Heart left ventricle (tissue), 16 donors: Measurements from ENCODE around the gene HOGA1. TPM values are rescaled to one million over a fixed set of nuclear protein-coding genes. Genes with fewer than 3 reads are reported as not detected.
A peak's percentile ranks its signal among the peaks of the same experiment; 100 is the strongest.

Source experiments
- ATAC-seq, 4 donors: fragments of 200-7000 bp; cut with Tn5 transposase; one replicate each; pipeline ENCODE4 v1.9.1; 2020 to 2022; ENCODE audit warnings: moderate library complexity in 4 of 4, mild to moderate bottlenecking in 3 of 4, moderate number of reproducible peaks in 1 of 4
- DNase-seq, 5 donors: peaks; one replicate each; pipeline ENCODE4 v3.0.0-alpha.2; 2020
- H3K27ac ChIP-seq, 12 donors: fragments of 200-600 bp; sonication (generic) in 4 of 12; one replicate each; pipeline versions ENCODE4 v1.5.0 to v1.8.0; 2016 to 2022; ENCODE audit warnings: mild to moderate bottlenecking in 2 of 12
- H3K27me3 ChIP-seq, 9 donors: fragments of 200-600 bp; sonication (generic) in 2 of 9; one replicate each; pipeline versions ENCODE4 v1.5.1 to v1.8.0; 2016 to 2022; ENCODE audit warnings: mild to moderate bottlenecking in 3 of 9
- H3K36me3 ChIP-seq, 9 donors: fragments of 200-600 bp; sonication (generic) in 2 of 9; one replicate each; pipeline versions ENCODE4 v1.5.0 to v1.8.0; 2018 to 2022; ENCODE audit warnings: mild to moderate bottlenecking in 2 of 9
- H3K4me1 ChIP-seq, 12 donors: fragments of 200-600 bp; sonication (generic) in 4 of 12; one replicate each; pipeline versions ENCODE4 v1.5.0 to v1.8.0; 2016 to 2022; ENCODE audit warnings: mild to moderate bottlenecking in 3 of 12
- H3K4me3 ChIP-seq, 12 donors: fragments of 200-600 bp; sonication (generic) in 4 of 12; one replicate each; pipeline versions ENCODE4 v1.5.0 to v1.8.0; 2017 to 2022; ENCODE audit warnings: mild to moderate bottlenecking in 9 of 12, moderate library complexity in 4 of 12
- H3K9me3 ChIP-seq, 12 donors: fragments of 200-600 bp; sonication (generic) in 4 of 12; one replicate each; pipeline versions ENCODE4 v1.5.0 to v1.8.0; 2016 to 2022; ENCODE audit warnings: mild to moderate bottlenecking in 1 of 12
- POLR2A ChIP-seq, 2 donors: fragments of 450-650 bp; IDR thresholded peaks; one replicate each; pipeline ENCODE4 v1.6.1; 2017; ENCODE audit warnings: antibody characterized with exemption in 2 of 2, mild to moderate bottlenecking in 2 of 2, moderate library complexity in 2 of 2
- WGBS, 4 donors: extraction: QIAGEN DNeasy Blood & Tissue Kit in 2 of 4; methylation state at CpG; one replicate each; pipeline versions ENCODE4 v1.1.5 to v1.1.7; 2013 to 2018; 5-methylcytosine and 5-hydroxymethylcytosine counted together
- intact Hi-C, 10 donors: fragments of 100-400 bp; cut with DNase I; formaldehyde crosslinking; loops; one replicate each; pipeline versions ENCODE4 v1.11.1 to v1.14.2; 2022
- polyA plus RNA-seq, 2 donors: library from polyadenylated mRNA; stranded (reverse); fragments of 200-250 nt; gene quantifications; one replicate each; pipeline ENCODE4 v1.2.3, GENCODE V29; 2013
- total RNA-seq, 9 donors: library from RNA; depleted of rRNA in 2 of 9; stranded (reverse); fragments of >200 nt in 2 of 9; fragmentation: NEBNext Ultra II Directional in 3 of 9; extraction: Animal tissue kit (Norgen Biotek cat#: 25700) in 3 of 9; gene quantifications; one replicate each; pipeline versions ENCODE4 v1.1.0 to v1.2.4, GENCODE V29; 2016 to 2023
- TF ChIP-seq, protein P1 (sequence below), 12 donors: fragments of 200-600 bp; sonication (generic) in 4 of 12; IDR thresholded peaks; one replicate each; pipeline versions ENCODE4 v1.5.0 to v1.8.0; 2018 to 2022; ENCODE audit warnings: antibody characterized with exemption in 12 of 12, mild to moderate bottlenecking in 5 of 12
- donor health status: ischemic (EF 13 %, LVEDD 7.1; RV severe dilation, severe dysfunction).
- donor health status: healthy with polysubstance abuse.
- donor health status: DM: no; HTN: yes; CAD: no.
- donor health status: DM: no; HTN: no; CAD: no.
- donor health status: ischemic (EF 25% LVEDD 6.9; RV normal size, moderate dysfunction).
- donor health status: ischemic (EF 25% LVEDD 5.7; RV mildly dilated, moderate dysfunction).
- donor health status: healthy.
- donor health status: DM: yes; HTN: yes; CAD: no.
- donor health status: ischemic (EF 35%, LVEDD 5.7; RV mildly dilated, moderate dysfunction).
- donor health status: nonischemic (EF 11% LVEDD 7.7; RV severe dilation, severe dysfunction).
- donor health status: DM: yes; HTN: yes; CAD: no.
- donor health status: PGD.
- donor health status: ischemic (EF 29% LVEDD 5.4; RV normal size, mild dysfunction).
- donor health status: nonischemic (EF 23%, LVEDD 6.1; RV moderate dilation, normal function).

The HOGA1 gene
- total and polyA plus RNA-seq, 11 donors = 7.5 to 82.6 (median 20.4) TPM

DNA sequence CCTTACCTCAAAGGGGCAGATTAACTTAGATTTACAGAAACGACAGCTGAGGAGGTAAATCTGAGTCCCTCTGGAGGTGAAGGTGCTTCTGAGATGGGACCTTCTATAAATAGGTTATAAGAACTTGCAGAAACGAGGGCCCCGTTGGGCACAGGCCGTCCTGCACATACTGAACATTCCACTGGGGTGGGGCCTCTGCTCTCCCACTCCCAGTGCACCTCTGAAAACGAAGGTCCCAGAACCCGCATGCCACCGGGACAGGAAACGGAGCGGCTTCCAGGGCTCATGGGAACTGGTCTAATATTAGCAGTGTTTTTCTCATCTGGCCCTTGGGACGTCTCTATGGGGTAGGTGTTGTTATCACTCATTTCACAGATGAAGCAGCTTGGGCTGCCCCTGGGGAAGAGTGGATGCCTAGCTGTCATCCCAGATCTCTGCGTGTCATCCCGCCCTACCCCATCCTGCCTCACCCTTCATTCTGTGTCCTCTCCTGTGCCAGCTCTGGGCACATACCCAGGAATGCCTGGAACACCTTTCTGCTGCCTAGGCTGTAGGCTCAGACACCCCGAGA lies 24.9 kb downstream of the HOGA1 start:
- DNase-seq = peak; percentile 60 to 90 (median 74)
- H3K4me3 ChIP-seq = no peak overlapping the region
- TF ChIP-seq, protein P1, sequence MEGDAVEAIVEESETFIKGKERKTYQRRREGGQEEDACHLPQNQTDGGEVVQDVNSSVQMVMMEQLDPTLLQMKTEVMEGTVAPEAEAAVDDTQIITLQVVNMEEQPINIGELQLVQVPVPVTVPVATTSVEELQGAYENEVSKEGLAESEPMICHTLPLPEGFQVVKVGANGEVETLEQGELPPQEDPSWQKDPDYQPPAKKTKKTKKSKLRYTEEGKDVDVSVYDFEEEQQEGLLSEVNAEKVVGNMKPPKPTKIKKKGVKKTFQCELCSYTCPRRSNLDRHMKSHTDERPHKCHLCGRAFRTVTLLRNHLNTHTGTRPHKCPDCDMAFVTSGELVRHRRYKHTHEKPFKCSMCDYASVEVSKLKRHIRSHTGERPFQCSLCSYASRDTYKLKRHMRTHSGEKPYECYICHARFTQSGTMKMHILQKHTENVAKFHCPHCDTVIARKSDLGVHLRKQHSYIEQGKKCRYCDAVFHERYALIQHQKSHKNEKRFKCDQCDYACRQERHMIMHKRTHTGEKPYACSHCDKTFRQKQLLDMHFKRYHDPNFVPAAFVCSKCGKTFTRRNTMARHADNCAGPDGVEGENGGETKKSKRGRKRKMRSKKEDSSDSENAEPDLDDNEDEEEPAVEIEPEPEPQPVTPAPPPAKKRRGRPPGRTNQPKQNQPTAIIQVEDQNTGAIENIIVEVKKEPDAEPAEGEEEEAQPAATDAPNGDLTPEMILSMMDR (IDR thresholded peaks at IDR 0.05) = no peak
- peak in 1 of 2 donors; percentile 13 for TF ChIP-seq POLR2A (IDR thresholded peaks at IDR 0.05)
- ATAC-seq = peak; percentile 83 to 87 (median 86)
- H3K9me3 ChIP-seq = no peaks in the 10 kb centered on the region
- intact Hi-C loops = loop anchor here in 1 of 10 donors (1.0 kb wide), 1 partner anchor 35 kb away; no protein-coding TSS in a partner anchor
- H3K4me1 ChIP-seq = peaks cover 0 to 41% (median 7%) of the 10 kb centered on the region in 12 donors
- peak overlapping the region; percentile 49 to 91 (median 80) for H3K27ac ChIP-seq
- no peaks in the 10 kb centered on the region for H3K27me3 ChIP-seq
- 32 to 39% (median 37%) methylated on average over 6 to 13 of the region's 13 CpGs for WGBS, 4 donors
- no peaks in the 10 kb centered on the region for H3K36me3 ChIP-seq

DNA sequence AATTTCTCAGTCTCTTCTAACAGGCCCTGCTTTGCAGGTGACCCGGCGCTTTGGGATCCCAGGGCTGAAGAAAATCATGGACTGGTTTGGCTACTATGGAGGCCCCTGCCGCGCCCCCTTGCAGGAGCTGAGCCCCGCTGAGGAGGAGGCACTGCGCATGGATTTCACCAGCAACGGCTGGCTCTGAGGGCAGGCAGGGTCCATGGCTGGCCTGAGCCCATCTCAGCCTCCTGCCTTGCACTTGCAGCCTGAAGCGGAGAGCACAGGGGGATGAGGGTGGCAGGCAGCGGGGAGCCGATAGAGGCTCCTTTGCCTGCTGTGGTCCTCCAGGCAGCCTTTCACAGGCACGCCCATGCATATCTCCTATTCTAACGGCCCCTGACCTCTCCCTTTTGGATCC lies 27.3 kb downstream of the HOGA1 start:
- Histone ChIP-seq H3K27ac (peak overlapping the region in 9 of 12 donors; percentile 11 to 91 (median 80)), H3K9me3 (no peaks in the 10 kb centered on the region), H3K36me3 (peaks cover 0 to 9% (median 0%) of the 10 kb centered on the region in 9 donors), H3K27me3 (no peaks in the 10 kb centered on the region), H3K4me1 (peaks cover 0 to 41% (median 7%) of the 10 kb centered on the region in 12 donors), H3K4me3 (no peak overlapping the region)
- TF ChIP-seq POLR2A (IDR thresholded peaks at IDR 0.05) = no peak
- TF ChIP-seq, protein P1 (IDR thresholded peaks at IDR 0.05) = no peak
- intact Hi-C loops = loop anchor here (2.0 to 10.0 kb wide), 6 partner anchors 39 to 207 kb away; partner anchors contain the start of genes ANKRD2 (in 4 of the 10) and RRP12 (in 2 of the 10)
- no peak for DNase-seq
- WGBS, 4 donors = 74 to 89% (median 87%) methylated on average over 6 to 12 of the region's 12 CpGs
- ATAC-seq = no peak

DNA sequence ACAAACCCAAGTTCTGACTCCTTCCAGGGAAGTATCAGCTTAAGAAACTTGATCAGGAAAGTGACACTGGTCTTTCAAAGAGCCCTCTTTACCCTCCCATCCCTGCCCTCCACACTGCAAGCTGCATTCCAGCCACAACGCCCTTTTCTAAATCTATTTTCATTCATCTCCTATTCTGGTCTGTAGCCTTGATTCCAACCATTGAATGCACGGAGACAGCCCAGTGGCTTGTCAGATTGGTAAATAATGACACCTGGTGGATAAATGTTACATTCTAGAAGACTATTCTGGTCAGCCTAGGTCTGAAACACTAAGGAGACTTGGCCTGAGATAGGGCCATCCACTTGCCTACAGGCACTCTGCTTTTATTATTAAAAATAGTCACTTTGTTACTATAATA lies 28.2 kb downstream of the HOGA1 start:
- Histone ChIP-seq H3K9me3 (no peaks in the 10 kb centered on the region), H3K4me1 (peaks cover 0 to 41% (median 7%) of the 10 kb centered on the region in 12 donors), H3K27me3 (no peaks in the 10 kb centered on the region), H3K4me3 (no peak overlapping the region), H3K27ac (peak overlapping the region in 10 of 12 donors; percentile 8 to 91 (median 79)), H3K36me3 (peaks cover 0 to 17% (median 0%) of the 10 kb centered on the region in 9 donors)
- no peak for TF ChIP-seq POLR2A (IDR thresholded peaks at IDR 0.05)
- TF ChIP-seq, protein P1 (IDR thresholded peaks at IDR 0.05) = peak; percentile 31 to 67 (median 55)
- peak; percentile 54 to 72 (median 64) for ATAC-seq
- 9 to 19% (median 15%) methylated on average over 2 of the region's 2 CpGs for WGBS, 4 donors
- DNase-seq = no peak
- intact Hi-C loops = loop anchor here (1.0 to 10.0 kb wide), 9 partner anchors 40 to 208 kb away; partner anchors contain the start of genes ANKRD2 (in 8 of the 10) and RRP12 (in 2 of the 10)

DNA sequence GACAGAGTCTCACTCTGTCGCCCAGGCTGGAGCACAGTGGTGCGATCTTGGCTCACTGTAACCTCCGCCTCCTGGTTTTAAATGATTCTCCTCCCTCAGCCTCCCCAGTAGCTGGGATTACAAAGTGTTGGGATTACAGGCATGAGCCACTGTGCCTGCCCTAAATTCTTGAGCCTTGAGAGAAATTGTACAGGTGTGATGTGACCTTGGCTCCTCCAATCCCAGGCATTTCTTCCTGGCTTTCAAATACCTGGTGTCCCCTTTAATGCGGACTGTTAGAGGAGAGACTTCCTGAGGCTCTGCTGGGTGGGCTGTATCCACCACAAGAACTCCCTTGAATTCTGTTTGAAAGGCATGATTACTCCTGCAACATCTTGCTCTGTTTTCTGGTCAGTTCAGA lies 34.1 kb downstream of the HOGA1 start:
- intact Hi-C loops = loop anchor here in 2 of 10 donors (10.0 kb wide), 1 partner anchor 213 kb away; the partner anchor contains the start of gene RRP12 (in 2 of the 2)
- DNase-seq (no peak), ATAC-seq (no peak)
- Histone ChIP-seq H3K36me3 (peaks cover 0 to 19% (median 0%) of the 10 kb centered on the region in 9 donors), H3K4me1 (no peaks in the 10 kb centered on the region), H3K27ac (no peak overlapping the region), H3K4me3 (no peak overlapping the region), H3K27me3 (no peaks in the 10 kb centered on the region), H3K9me3 (no peaks in the 10 kb centered on the region)
- no peak for TF ChIP-seq POLR2A (IDR thresholded peaks at IDR 0.05)
- TF ChIP-seq, protein P1 (IDR thresholded peaks at IDR 0.05) = no peak
- 83 to 91% (median 89%) methylated on average over 4 of the region's 4 CpGs for WGBS, 4 donors
